Measurements from ENCODE around the gene RAP1GAP2.
"Not testable (repeated sequence)": the region's sequence is repeated elsewhere in the genome, so short reads cannot be mapped to it uniquely, and the experiment has no call there.

DNA sequence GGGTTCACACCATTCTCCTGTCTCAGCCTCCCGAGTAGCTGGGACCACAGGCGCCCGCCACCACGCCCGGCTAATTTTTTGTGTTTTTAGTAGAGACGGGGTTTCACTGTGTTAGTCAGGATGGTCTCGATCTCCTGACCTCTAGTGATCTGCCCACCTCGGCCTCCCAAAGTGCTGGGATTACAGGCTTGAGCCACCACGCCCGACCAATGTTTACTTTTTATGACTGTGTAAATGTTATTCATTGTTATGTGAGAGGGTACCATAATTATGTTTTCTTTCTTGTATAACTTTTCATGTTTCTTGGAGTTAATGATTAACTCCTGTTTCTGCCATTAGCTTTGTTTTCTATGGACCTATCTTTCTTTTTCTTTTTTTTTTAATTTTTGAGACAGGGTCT, 94.5 kb downstream of the RAP1GAP2 start:
- TF ChIP-seq EZH2 (IDR thresholded peaks at IDR 0.05; ENCODE audit: low read depth, low read length, severe bottlenecking); RAD21 (IDR thresholded peaks at IDR 0.05 in 1 of 2, conservative IDR thresholded peaks at IDR 0.05 in 1 of 2; ENCODE audit: low read depth in 2 of 2, low read length in 2 of 2); POLR2AphosphoS5 (IDR thresholded peaks at IDR 0.05; ENCODE audit: low read depth, low read length); SP1 (IDR thresholded peaks at IDR 0.05; ENCODE audit: low read depth, low read length); JUN (IDR thresholded peaks at IDR 0.05; ENCODE audit: low read depth, low read length); TCF12 (IDR thresholded peaks at IDR 0.05; ENCODE audit: low read depth, low read length); KDM1A (IDR thresholded peaks at IDR 0.05; ENCODE audit: borderline replicate concordance, low read length); EGR1 (IDR thresholded peaks at IDR 0.05; ENCODE audit: borderline replicate concordance, low read depth, low read length); POLR2A (IDR thresholded peaks at IDR 0.05; ENCODE audit: control extremely low read depth in 1 of 2, low read depth in 2 of 2, low read length in 2 of 2); RNF2 (IDR thresholded peaks at IDR 0.05; ENCODE audit: borderline replicate concordance, low read depth, low read length, missing control alignments, poor library complexity, severe bottlenecking); CREB1 (IDR thresholded peaks at IDR 0.05): not testable (repeated sequence)
- TF ChIP-seq, protein P1, sequence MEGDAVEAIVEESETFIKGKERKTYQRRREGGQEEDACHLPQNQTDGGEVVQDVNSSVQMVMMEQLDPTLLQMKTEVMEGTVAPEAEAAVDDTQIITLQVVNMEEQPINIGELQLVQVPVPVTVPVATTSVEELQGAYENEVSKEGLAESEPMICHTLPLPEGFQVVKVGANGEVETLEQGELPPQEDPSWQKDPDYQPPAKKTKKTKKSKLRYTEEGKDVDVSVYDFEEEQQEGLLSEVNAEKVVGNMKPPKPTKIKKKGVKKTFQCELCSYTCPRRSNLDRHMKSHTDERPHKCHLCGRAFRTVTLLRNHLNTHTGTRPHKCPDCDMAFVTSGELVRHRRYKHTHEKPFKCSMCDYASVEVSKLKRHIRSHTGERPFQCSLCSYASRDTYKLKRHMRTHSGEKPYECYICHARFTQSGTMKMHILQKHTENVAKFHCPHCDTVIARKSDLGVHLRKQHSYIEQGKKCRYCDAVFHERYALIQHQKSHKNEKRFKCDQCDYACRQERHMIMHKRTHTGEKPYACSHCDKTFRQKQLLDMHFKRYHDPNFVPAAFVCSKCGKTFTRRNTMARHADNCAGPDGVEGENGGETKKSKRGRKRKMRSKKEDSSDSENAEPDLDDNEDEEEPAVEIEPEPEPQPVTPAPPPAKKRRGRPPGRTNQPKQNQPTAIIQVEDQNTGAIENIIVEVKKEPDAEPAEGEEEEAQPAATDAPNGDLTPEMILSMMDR (IDR thresholded peaks at IDR 0.05; ENCODE audit: control extremely low read depth in 1 of 3, insufficient read depth in 1 of 3, low read depth in 1 of 3, low read length in 3 of 3) = not testable (repeated sequence)
